GM12872 (cell line): ENCODE results near the gene PTCD3.

Experiments
- TF ChIP-seq, protein P1 (sequence below): IDR thresholded peaks from 3 replicates; pipeline ENCODE4 v1.5.1; 2011; ENCODE audit warnings: low read depth, mild to moderate bottlenecking, low read length, moderate library complexity; ENCODE audit not compliant: insufficient read depth

Gene PTCD3

GRCh38 chr2:86175828-86176227, 69.8 kb downstream of the PTCD3 start:
- TF ChIP-seq, protein P1, sequence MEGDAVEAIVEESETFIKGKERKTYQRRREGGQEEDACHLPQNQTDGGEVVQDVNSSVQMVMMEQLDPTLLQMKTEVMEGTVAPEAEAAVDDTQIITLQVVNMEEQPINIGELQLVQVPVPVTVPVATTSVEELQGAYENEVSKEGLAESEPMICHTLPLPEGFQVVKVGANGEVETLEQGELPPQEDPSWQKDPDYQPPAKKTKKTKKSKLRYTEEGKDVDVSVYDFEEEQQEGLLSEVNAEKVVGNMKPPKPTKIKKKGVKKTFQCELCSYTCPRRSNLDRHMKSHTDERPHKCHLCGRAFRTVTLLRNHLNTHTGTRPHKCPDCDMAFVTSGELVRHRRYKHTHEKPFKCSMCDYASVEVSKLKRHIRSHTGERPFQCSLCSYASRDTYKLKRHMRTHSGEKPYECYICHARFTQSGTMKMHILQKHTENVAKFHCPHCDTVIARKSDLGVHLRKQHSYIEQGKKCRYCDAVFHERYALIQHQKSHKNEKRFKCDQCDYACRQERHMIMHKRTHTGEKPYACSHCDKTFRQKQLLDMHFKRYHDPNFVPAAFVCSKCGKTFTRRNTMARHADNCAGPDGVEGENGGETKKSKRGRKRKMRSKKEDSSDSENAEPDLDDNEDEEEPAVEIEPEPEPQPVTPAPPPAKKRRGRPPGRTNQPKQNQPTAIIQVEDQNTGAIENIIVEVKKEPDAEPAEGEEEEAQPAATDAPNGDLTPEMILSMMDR: no peak

- TF ChIP-seq, protein P1: no peak
Measured at GRCh38 chr2:86176597-86176996, 70.6 kb downstream of the PTCD3 start.

- TF ChIP-seq, protein P1: no peak
Measured at GRCh38 chr2:86185517-86186212, 79.6 kb downstream of the PTCD3 start.

- TF ChIP-seq, protein P1: no peak
Measured at GRCh38 chr2:86186431-86186830, 80.4 kb downstream of the PTCD3 start.

DNA sequence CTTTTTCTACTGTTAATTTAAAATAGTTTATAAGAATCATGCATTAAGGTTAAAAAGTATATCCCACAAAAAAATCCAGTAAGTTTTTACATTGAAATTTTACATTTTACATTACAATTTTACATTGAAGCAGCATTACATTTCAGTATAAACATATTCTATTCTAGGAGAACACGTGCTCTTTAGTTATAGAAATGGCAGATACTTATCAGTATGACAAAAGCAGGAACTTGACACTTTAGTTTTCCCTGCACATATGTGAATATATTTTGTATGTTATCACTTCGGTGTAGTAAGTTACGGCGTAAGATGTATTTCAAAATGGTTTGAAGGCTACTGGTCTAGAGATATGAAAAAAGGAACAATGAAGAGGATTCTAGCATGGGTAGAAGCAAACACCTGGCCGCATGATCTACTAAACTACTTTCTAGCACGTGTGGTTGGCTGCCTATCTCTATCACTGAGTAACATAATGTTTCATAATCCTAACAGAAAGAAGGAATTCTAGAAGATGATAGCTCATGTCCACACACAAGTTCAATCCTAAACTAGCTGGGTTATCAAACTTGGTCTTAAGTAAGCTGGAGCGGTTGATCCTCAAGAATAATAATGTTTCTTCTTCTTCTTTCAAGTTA, 83.9 kb downstream of the PTCD3 start:
- TF ChIP-seq, protein P1: no peak
